GM15510 (cell line): ENCODE measurements around the gene TOMM40L.

Experiments used
- POLR2A ChIP-seq: IDR thresholded peaks from 3 replicates; pipeline ENCODE4 v1.6.1; 2011; ENCODE audit warnings: borderline replicate concordance; ENCODE audit not compliant: insufficient read length; ENCODE audit errors: extremely low read depth

Gene TOMM40L

DNA sequence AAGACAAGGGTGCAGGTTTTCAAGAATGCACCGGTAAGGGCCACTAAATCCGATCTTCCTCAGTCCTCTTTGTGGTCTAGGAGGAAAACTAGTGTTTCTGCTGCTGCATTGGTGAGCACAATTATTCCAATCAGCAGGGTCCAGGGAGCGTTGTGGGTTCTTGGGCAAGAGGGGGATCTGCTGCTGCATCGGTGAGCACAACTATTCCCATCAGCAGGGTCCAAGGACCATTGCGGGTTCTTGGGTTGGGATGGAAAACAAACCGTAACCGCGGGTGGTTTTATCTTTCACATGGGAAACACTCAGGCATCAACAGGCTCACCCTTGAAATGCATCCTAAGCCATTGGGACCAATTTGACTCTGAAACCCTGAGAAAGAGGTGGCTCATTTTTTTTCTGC is 25.7 kb downstream of the TOMM40L start:
- no peak for TF ChIP-seq POLR2A

- peak; percentile 36 for TF ChIP-seq POLR2A
These were observed 32.8 kb downstream of the TOMM40L start, which contains the start of gene PCP4L1 for GRCh38 chr1:161258439-161259344. PCP4L1 (plus strand) TSS chr1:161258745; CDS start chr1:161258975, 230 bp downstream.

DNA sequence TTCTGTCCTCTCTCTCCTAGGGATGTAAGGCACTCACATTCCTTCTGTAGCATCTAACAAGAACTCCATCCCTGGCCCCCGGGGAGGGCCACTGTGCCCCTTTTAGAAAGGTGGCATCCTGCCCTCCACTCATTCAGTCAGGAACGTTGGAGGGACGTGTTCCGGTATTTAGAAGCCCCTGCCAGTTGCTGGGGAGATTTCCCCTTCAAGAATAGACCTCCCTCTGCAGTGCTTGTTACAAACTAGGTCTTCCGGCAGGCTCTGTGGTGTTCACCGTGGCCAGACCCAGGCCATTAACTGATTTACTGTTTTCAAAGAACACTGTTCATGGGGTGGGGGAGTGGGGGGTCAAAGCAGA is 33.5 kb downstream of the TOMM40L start:
- TF ChIP-seq POLR2A = no peak

DNA sequence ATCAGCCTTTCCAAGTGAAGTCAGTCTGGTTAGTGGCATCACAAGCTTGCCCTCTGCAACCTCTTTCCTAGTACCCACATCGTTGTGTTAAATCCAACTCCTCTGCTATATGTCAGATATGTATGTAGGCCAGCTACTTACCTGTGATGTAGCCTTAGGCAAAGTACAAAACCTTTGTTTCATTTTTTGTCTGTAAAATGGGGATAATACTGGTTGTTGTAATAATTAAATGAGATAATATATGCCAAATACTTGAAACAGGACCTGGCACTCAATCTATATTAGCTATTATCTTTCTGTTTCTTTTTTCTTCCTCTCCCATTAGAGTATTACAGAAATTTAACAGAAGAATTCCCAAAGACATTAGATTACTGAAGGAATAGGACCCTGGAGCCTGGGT is 33.9 kb downstream of the TOMM40L start:
- TF ChIP-seq POLR2A = no peak

DNA sequence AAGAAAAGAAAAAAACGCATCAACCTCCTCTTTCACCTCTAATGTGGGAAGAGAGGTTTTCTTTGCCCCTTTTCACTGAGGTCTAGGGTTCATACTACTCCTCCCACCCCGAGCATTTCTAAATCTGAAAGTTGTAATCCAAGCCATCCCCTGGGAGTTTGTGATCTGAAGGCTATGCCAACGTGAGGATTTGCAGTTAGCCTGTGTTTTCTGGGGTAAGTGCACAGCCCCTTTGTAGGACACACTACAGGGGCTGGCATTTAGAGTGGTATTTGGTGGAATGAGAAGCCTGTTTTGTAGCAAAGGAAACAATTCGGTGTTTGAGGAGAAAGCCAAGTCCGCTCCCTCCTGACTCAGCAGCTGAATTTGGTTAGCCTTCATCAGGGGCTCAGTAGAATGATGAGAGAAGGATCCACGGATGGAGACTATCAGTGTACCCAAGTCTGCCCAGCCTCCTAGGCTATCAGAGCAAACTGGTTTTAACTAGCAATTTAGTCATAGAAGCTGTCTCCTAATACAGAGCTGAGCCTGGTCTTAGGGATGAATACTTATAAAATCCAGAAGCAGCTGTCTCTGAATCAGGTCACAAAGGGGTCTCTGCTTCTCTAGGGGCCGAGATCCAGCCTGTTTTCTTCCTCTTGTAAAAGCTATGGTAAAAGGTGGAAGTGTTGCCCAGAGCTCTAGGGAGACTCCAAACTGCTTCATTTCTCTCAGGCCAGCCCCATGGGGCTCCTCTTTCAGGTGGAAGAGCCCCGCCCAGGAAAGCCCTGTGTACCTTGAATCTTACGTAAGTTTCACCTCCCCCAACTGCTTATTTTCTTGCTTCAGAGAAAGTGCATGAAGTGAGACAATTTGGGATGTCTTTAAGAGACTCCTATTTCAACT is 34.8 kb downstream of the TOMM40L start:
- no peak for TF ChIP-seq POLR2A

DNA sequence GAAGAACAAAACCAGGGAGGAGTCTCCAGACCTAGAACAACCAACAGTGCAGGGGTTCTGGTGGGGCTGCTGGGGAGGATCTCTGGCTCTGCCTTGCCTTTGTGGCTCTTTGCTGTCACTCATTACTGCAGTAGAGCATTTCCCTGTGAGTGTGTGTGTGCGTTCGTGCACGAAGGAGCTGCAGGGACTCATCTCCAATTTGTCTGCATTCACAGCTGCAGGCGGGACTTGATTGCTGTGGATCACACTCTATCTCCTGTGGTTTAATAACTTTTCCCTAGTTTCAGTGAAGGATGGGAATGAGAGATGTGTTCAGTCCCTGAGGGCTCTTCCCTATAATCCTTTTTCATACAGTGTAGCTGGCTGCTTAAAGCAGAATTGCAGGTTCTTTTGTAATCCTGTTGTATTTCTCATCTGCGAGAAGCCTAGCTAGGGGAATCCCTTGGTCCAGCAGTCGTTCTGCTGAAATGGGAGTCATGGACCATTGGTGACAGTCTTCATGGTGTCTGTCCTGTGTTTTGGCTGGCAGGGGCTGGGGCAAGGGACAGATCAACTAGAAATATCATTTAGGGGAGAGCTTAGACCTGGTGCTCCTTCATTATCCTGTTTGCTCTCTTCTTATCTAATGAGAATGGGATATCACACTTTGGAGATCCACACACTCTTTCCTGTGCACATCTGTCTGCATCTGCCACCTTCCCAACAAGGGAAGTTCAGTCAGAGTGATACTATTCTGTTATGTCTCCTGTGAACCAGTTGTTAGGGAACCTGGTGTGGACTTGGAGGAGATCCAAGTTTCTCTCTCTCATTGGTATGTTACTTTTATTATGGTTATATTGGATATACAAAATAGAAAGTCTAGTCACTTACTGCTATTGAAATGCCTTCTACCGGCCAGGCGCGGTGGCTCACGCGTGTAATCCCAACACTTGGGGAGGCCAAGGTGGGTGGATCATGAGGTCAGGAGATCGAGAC is 35.7 kb downstream of the TOMM40L start:
- TF ChIP-seq POLR2A = no peak

DNA sequence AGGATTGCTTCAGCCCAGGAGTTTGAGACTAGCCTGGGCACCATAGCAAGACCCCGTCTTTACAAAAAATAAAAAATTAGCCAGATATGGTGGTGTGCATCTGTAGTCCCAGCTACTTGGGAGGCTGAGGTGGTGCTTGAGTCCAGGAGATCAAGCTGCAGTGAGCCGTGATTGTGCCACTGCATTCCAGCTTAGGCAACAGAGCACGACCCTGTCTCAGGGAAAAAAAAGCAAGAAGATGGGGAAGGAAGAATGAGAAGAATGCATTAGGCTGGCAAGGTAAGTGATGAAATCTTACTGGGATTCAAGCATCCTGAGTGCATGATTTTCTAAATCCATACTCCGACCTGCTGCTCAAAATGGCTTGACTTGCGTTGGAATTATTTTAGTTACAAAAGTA is 39.4 kb downstream of the TOMM40L start:
- TF ChIP-seq POLR2A = no peak

GRCh38 chr1:161266202-161266601 is 40.3 kb downstream of the TOMM40L start:
- TF ChIP-seq POLR2A = no peak

GRCh38 chr1:161266836-161267235 is 41.0 kb downstream of the TOMM40L start:
- TF ChIP-seq POLR2A = no peak

DNA sequence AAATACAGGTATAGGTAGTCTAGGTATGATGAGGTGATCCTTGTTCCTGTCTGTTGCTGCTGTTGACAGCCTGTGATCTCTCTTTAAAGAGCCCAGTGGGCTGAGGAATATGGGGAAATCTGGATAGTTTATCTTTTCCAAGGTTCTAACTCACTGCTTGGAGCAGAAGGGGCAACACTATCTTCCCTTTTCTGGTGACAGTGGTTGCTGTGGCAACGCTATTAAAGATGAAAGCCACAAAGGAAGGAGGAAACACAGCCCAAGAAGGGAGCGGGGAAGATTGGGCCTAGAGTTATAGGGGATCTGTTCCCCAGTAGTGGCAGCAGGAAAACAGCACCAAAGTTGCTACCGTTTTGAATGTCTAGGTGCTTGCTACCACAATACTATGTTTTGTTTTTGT is 41.5 kb downstream of the TOMM40L start:
- no peak for TF ChIP-seq POLR2A

- TF ChIP-seq POLR2A = no peak
These were observed 47.5 kb downstream of the TOMM40L start for GRCh38 chr1:161273402-161273801.

GRCh38 chr1:161274874-161275273 is 49.0 kb downstream of the TOMM40L start:
- TF ChIP-seq POLR2A = no peak
